Activated T-helper 1 cell treated with Interleukin-2 at 50 U/mL for 16 hours (primary cell): ENCODE measurements around the gene DOCK4.

Experiments
- DNase-seq: peaks from one replicate; pipeline ENCODE4 v3.0.0-alpha.2; 2020; ENCODE audit warnings: low read depth

Gene DOCK4

DNA sequence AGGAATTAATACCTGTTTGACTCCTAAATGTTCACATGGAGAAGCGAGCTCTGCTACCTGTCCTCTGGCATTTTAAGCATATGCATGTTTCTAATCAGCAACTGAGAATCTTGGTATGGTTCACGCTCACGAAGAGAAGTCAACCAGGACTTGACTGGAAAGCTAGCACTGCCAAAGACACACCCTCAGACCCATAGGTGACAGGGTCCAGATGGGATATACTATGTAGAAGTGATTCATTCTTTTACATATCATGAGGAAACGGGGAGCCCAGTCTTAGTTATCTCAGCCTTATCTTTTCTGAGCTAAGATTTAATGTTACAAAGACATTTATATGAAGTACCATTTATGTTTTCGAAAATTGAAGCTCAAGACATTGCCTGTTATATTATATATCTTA lies 313.0 kb downstream of the DOCK4 start:
- no peak for DNase-seq

DNA sequence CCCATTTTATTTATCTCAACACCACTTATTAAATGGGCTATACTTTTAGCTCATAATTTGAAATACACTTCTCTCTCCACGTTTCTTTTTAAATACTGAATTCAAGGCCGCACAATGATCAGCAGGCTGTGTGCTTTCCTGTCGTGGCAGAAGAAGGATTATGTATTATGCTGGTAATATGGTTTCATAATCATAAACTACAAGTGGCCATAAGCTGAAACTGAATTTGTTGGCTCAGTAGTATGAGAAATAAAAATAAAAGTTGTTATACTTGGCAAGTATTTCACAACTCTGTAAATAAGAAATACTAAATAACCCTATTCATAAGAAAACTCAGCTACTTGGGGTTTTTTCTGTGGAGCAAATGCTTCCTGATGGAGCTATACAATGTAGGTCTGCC lies 313.6 kb downstream of the DOCK4 start:
- no peak for DNase-seq

DNA sequence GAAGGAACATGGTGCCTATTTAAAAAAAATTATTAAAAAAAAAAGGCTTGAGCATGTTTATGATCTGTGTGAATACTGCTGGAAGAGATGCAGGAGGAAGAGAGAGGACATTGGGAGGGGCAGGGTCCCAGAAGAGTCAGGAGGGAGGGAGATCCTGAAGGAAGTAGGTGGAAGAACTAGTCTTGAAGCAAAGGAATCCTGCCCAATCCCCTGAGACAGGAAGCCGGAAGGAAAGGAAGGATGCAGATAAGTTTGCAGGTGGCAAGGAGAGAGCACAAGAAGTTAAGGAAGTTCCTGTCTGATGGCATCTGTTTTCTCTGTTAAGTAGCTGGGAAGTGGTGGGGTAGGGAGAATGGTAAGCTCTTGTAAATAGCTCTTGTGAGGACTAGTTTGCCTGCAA lies 318.5 kb downstream of the DOCK4 start:
- DNase-seq: no peak

DNA sequence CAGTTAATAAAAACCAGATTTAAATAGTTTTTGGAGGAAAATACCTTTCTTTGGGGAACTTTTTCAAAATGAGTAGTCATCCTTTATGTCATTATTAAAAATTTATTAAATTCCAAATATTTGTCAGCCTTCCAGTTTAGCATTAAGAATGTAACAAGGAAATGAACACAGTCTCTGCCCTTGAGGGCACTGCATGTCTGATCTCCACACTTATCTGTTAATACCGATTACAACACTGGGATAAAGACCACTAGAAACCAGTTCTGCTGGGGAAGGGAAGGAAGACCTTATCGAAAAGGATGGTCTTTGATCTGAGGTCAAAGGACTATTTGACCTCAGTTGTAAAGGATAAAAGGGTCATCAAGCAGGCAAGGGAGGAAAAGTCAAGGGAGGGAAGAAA lies 320.0 kb downstream of the DOCK4 start:
- DNase-seq: no peak

DNA sequence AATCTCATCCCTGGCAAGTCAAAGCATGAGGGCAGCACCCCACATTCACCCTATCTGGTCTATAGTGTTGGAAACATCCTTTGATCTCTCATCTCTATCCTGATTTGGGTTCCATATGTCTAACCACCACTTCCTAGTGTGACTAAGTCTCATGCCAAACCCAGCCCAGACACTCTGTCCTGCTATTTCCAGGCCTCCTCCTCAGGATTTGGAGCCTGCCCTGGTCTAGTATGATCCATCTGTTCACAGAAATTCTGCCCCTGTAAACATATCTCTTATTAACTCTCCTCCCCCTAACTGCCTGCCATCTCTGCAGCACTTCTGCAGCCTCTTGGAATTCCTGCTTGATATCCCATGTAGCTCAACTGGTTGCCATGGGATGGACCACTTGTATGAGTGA lies 323.0 kb downstream of the DOCK4 start:
- DNase-seq: no peak

DNA sequence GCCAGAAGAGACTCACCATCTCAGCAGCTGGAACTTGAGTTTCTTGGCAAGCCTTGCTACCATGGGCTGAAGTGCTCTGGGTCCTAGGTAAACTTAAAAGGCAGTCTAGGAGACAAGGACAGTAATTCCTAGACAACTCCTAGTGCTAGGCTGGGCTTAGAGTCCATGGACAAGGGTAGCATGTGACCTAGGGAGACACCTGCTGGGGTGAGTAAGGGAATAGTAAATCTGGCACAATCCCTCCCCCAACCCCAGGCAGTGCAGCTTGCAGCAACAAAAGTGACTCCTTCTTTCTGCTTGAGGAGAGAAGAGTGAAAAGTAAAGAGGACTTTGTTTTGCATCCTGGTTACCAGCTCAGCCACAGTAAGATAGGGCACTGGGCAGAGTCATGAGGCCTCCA lies 327.4 kb downstream of the DOCK4 start:
- DNase-seq: no peak

DNA sequence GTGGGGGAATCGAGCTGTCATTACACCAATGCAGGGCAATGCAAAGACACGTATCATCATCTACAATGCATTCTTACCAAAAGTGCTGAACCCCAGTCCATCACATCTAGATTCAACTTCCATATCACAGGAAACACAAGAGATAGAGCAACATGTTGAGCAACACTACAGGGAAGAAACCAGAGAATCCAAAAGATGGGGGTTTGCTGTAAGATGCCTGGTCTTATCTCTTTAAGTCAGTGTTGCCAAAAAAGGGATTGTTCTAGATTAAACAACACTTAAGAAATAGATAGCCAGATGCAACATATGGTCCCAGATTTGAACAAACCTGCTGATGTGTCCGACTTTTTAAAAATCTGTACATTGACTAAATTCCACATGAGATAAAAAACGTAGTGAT lies 328.3 kb downstream of the DOCK4 start:
- no peak for DNase-seq

DNA sequence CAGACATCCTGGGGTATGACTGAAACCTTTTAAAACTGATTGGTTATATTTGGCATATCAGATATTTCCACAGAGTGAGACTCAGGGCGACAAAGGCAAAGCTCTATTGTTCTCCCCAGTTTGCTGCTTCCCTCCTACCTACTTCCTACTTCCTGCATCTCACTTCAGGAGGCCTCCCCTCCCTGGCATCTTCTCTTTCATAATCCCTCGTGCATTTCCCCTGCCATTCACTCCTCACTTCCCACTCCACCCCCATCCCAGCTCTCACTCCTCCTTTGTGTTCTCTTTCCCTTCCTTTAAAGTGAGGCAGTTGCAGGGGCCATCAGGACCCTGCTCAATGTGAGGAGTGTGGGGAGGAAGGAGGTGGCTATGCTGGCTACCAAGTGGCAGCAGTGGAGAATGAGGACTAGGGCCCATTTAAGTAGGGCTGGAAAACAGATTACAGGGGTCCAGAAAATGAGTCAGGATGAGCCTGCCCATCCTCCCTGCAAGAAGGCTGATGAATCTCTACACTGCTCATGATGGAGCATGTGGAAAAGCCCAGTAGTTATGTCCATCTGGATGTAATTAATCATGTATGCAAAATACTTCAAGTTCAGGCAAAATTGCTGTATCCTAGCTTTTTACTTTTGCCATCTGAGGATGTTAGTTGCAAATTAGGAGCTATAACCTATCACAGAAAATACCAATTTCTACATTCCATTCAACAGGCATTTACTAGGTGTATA lies 332.1 kb downstream of the DOCK4 start:
- no peak for DNase-seq

DNA sequence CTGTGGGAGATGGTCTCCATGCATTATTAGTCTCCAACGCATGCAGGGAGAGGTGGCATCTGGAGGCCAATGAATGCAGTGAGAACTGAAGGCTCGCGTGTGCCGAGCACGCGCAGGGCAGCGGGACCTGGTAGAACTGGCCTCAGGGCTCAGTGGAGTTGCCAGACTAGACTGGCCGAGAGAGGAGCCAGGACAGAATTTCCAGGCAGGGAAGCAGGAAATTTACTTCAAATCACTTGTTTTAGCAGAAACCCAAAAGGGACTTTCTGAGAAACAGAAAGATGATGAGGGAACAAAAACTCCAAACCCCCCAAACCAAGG lies 332.9 kb downstream of the DOCK4 start:
- DNase-seq: no peak

DNA sequence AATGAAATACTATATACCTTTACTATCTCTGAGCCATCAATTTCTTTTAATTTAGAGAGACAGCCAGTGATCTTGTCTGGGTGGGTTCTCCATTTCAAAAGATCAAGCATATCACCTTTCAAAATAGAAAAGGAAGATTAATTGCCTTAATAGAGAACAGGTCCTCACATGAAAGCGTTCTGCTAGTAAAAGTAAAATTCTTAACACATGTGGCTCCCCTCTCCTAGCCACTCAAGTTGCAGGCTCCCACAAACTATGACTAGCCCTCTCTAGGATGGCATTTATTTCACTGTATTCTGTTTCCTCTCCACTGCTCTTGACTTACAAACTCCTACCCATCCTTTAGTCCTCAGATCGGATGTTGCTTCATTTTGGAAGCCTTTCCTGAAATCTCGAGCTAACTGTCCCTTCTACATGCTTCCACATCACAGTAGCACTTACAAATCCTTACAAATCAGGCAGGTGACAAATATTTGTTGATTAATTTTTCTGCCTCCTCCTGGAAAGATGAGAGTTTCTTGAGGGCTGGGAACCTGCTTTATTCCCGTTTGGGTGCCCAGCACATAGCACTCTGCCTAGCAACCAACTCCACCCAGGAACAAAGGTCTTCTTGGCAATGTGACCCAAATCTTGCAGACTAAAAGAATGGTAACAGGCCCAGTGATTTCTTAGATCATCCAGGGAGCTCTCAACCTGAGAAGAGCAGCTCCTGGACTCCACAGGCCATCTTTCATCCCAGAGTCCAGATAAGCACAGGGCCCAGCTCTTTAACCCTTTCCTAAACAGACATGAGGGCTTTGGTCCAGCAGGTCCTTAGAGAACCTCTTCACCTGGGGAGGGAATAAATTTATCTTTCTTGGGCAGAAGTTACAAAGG lies 333.5 kb downstream of the DOCK4 start:
- DNase-seq: no peak

DNA sequence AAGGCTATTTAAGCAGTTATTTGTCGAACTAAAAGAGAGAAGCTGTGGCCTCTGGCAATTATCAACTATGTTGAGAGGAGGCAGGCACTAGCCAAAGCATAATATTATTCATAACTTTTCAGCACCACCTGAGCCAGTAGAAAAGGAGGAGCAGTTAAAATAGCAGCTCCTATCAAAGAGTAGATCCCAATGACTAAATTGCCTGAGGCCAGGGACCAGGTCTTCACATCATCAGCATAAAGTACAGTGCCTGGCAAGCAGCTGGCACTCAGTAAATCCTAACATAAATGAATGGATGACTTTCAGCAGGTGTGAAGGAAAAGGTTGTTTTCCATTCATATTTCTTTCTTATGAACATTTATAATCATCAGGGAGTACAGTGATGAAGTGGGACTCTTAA lies 334.9 kb downstream of the DOCK4 start:
- DNase-seq: no peak

DNA sequence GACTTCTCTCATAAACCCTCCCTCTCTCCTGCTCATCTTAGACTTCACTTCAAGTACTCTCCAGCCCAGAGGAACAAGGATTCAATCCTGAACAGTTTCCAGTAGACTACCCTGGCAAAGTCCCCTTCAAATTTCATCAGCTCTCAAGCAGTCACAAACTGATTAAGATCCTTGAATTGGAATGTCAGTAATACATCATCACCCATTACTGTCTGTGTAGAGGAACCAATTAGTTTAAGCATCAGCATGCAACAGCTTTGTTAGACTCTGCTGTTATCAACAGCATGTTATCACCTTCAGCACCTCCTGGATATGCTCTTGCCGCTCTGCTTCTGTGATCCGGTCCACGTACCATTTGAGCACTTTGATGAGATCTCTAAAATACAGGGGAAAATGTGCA lies 336.9 kb downstream of the DOCK4 start:
- no peak for DNase-seq

DNA sequence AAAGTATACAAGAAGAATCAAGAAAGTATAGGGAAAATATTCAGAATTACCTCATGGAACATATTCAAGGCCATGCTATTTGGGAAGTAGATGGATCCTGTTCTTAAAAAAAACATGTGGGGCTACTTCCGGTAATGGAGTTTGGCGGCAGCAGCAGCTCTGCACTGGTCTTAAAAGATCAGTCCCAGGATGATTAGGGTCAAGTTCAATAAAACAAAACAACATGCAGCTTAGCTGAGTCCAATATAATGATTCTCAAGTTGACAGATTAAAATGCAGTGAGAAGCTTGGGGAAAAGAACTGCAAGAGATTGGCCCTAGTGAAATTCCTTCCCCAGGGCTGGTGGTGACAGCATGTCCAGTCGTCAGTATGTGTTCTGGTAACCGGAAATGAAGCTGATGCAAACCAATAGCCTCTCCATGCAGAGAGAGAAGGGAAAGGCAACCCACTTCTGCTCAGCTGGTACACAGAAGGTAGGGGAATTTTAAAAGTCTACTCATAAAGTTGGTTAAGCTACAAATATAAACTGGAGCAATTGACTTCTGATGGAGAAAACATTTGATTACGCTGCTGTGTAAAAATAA lies 338.8 kb downstream of the DOCK4 start:
- no peak for DNase-seq

DNA sequence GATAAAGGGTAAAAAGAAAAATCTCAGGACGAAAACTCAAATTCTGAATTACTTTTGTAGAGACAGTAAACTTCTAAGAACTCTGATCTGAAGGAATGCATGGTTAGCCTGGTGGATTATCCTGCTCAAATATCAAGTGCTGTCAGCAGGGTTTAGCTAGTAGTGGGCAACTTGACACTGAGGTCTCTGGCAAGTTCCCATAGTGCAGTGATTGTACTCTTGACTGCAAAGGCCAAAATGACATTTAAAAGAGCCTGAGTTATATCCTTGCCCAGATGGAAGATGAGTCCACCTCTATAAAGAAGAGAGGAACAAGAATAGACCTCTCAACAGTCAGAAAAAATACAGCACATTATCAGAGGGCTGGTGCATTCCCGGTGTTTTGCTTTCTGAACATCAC lies 339.4 kb downstream of the DOCK4 start:
- no peak for DNase-seq

DNA sequence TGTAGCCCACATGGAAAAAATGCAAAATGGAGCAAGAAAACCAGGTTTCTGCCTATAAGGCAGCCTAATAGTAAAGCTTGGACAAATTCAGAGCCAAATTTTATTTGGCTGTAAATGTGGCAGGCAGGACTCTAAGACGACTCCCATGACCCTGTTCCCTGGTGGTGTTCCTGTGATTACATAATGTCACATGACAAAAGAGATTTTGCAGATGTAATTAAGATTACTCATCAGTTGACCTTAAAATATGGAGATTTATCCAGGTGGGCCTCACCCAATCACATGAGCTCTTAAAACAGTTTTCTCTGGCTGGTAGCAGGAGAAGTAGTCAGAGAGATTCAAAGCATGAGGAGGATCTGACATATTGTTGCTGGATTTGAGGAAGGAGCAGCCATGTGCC lies 340.8 kb downstream of the DOCK4 start:
- no peak for DNase-seq

DNA sequence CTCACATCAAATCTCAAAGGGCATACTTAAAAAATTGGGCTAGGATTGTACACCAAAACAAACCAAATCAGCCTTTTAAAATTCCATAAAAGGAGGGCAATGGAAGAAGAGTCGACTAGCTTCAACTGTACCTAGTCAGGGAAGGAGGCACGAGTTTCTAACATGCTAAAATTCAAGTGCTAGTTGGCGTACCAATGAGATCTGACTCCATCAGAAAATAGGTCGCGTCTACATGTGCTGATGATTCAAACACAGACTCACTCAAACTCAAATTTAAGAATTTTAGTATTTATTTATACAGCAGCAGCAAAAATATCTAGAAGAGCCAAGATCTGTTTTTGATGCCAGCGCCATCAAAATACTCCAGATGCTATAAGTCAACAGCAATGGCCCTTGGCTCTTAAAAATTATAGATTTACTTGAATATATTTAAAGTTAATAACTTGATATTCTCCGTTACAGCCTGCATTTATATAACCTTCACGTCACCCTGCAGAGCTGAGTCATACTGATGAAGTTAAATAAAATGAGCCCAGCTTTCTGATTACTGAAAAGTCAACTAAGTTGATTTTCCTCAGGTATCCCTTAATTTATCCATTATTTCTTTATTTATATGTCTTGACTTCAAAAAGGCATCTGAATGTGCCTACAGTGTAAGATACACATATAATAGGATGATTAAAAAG lies 341.8 kb downstream of the DOCK4 start:
- DNase-seq: no peak

DNA sequence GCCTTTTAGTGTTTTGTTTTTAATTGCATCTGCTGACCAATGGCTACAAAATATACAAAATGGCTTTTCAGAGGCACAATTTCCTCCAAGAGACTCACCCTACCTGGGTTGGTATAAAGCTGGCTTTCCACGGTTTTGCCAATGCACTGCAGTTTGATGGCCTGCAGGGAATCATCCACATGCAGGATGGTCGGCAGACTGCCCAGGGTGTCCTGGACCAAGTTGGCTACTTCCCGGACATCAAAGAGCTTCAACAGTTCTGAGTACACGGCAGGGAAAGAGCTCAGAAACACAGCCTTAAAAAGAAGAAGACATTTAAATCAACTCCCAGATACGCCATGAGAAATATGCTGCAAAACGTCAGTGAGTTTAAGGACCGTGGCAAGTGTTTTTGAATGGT lies 342.9 kb downstream of the DOCK4 start:
- no peak for DNase-seq

DNA sequence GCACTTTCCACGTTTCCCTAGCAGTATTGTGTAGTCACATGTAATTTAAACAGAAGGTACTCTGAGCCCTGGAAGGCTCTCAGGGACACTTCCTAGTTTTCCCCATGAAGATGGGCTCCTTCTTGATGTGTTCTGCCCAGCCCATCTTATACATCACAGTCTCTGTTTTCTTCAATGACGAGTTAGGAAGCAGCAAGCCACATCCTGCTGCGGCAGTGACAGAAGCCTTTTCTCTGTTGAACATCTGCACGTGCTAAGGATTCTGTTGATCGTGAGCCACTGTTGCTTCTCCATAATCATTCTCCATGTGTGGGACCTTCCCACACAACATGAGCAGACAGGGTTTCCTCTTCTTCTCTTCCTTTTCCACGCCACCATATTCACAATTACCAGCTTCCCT lies 346.0 kb downstream of the DOCK4 start:
- DNase-seq: no peak

DNA sequence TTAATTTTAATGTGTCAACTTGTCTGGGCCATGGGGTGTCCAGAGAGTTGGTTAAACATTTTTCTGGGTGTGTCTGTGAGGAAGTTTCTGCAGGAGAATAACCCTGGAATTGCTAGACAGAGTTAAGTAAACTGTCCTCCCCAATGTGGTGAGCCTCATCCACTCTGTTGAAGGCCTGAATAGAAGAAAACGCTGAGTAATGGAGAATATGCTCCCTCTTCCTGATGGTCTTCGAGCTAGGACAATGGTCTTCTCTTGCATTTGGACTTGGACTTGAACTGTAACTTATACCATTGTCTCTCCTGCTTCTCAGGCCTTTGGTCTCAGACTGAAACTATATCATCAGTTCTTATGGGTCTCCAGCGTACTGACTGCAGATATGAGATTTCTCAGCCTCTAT lies 347.9 kb downstream of the DOCK4 start:
- no peak for DNase-seq

DNA sequence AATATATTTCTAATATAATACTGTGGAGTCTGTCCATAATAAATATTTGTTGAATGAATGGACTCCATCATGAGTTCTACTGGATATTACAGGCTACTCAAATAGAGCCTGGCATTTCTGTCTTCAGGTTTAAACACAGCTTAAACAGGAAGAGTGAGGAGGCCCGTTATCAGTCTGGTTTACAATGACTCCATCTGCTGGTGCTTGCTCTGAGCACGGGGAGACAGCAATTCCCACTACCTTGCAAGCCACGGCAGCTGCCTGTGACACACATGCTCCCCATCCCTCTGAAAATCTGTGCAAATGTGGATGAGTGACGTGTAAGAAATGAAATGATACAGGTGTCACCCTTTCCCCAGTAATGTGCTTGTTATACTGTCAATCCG lies 350.4 kb downstream of the DOCK4 start:
- DNase-seq: no peak

DNA sequence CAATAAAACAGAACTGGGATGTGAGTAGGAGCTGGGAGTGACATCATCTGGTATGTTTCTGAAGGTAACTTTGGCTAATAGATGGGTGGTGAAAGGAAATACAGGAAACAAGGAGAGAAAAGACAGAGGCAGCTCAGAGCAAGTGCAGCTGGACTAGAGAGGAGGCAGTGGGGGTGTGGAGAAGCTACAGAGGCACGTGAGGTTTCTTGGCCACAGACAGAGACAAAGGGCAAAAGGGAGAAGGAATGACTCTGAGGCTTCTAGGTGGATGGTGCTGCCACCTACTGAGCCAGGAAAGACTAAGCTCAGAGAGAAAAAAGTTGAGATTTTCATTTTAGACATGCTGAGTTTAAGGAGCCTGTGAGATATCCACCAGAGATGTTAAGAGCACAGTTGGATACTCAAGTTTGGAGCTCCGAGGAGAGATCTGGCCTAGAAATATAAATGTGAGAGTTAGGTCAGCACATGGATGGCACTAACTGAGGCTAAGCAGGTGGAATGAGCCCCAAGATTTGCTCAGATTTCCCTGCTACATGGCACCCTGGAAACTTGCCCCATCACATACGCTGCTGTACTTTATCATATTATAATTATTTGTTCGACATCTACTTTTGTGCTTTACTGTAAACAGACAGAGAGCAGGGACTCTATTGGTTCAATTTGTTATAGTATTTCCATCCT lies 350.9 kb downstream of the DOCK4 start:
- DNase-seq: no peak
